GM18502 (cell line): ENCODE measurements around the gene HAUS3.
A peak's percentile ranks its signal among the peaks of the same experiment; 100 is the strongest.
"Not testable (repeated sequence)": the region's sequence is repeated elsewhere in the genome, so short reads cannot be mapped to it uniquely, and the experiment has no call there.

Source experiments
- ATAC-seq: cut with Tn5 transposase; IDR thresholded peaks from one replicate; pipeline ENCODE4 v1.9.1; 2021; ENCODE audit warnings: mild to moderate bottlenecking; ENCODE audit not compliant: unreplicated experiment, poor library complexity

Gene HAUS3

DNA sequence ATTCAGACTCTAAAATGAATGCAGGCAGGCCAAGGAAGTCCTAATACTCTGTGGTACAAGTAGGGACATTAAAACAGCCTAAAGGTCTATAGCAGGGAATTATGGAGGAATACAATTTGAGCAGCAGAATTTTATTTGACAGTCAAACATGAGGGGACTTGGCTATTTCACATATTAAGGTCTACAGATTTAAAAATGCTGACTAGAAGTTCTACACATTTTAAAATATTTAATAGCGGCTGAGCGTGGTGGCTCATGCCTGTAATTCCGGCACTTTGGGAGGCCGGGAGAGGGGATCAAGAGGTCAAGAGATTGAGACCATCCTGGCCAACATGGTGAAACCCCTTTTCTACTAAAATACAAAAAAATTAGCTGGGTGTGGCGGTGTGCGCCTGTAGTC lies 10.8 kb downstream of the HAUS3 start:
- no peak for ATAC-seq

GRCh38 chr4:2226261-2226660 lies 15.7 kb downstream of the HAUS3 start:
- no peak for ATAC-seq

DNA sequence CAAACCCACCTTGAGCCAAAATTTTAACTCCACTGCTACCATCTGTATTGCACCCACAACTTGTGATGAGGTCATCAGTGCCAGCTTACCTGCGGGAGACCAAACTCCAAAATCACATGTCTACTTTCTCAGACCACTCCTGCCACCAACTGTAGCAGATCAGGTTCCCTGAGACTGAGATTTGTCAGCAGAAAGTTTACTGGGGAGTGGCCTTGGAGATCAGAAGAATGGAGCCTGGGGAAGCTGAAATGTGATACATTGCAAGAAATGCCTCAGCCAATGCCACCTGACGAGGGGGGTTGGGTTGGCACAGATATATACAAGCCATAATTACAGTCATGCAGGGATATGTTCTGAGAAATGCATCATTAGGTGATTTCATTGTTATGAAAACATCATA lies 19.1 kb downstream of the HAUS3 start:
- ATAC-seq: no peak

GRCh38 chr4:2221378-2221777 lies 20.5 kb downstream of the HAUS3 start:
- ATAC-seq: not testable (repeated sequence)

DNA sequence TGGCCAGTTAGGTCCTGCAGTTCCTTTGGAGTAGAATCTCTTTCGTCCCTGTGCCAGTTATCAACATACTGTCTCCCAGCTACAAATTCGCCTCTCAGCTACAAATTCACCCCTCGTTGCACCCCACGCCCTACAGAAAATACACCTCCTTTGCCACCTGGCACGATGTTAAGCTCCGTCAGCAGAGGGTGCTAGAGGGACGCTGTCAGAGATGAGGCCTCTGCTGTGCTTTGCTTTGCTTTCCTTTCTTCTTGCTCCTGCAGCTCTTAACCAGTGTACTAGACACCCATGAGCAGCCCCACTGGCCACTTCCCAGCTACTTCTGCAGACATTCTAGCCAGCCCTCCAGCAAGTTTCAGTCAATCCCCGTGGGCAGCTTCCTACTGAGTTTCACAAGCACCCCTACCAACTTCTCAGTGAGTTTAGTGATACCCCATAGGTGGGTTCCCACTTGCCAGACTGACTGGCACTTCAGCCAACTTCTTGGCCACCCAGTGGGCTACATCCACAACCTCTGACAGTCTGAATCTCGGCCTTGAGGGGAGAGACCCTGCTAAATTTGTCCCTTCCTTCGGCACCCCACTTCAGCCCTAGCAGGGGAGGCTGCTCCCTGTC lies 21.8 kb downstream of the HAUS3 start:
- peak; percentile 54 for ATAC-seq

DNA sequence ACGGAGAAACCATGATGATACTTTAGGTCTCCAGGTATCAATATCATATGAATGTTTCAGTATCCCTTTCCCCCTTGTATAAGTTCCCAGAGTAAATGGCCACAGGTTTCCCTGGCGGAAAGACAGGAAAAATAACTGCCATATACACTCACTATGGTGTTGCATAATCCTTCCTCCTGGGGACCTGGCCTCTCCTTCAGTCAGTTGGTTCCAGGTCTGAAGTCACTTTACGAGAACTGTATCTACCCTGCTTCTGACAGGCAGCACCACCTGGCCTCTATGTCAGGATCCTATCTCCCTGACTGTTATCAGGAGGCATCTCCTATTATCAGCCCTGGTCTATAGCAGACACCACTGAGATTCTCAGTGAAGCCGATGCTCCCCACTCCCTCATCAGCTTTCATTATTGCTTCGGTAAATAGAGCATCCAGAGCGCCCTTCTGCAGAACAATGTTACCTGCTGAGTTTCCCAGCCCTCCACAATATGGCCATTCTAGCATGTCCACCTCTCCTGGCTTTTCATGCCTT lies 22.6 kb downstream of the HAUS3 start:
- ATAC-seq: no peak

GRCh38 chr4:2218436-2218835 lies 23.5 kb downstream of the HAUS3 start:
- no peak for ATAC-seq

DNA sequence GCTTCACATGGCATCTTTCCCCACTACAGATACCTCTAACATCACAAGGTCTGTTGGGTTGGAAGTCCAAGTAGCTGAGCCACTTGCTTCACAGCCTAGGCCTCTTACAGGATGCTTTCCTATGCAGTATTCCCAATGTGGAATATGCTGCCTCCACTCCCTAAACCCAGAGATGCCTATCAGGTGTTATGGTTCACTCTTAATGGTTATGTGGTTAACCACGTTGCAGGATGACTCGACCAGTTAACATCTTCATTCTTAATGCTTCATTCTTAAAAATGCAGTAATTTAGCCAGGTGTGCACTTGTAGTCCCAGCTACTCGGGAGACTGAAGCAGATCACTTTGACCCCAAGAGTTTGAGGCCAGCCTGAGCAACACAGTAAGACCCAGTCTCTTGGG lies 24.2 kb downstream of the HAUS3 start:
- no peak for ATAC-seq

- ATAC-seq: no peak
Measured at GRCh38 chr4:2212831-2213230, 29.1 kb downstream of the HAUS3 start.

GRCh38 chr4:2202789-2203188 lies 39.1 kb downstream of the HAUS3 start:
- ATAC-seq: not testable (repeated sequence)

DNA sequence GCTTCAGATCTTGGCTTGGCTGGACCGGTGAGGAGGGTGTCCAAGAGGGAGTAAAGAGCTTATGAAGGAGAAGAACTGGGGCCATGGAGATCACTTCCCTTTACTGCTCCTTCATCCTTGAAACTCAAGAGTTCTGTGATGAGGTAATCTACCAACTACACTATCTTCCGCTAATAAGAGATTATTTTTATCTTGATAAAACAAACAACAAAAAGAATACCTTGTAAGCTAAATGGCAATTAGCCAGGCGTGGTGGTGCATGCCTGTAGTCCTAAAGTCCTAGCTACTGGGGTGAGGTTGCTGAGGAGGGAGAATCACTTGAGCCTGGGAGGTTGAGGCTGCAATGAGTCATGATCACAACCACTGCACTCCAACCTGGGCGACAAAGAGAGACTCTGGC lies 47.4 kb downstream of the HAUS3 start:
- ATAC-seq: no peak

GRCh38 chr4:2193326-2193725 lies 48.6 kb downstream of the HAUS3 start:
- no peak for ATAC-seq

- no peak for ATAC-seq
Measured at GRCh38 chr4:2186865-2187172, 55.1 kb downstream of the HAUS3 start.

DNA sequence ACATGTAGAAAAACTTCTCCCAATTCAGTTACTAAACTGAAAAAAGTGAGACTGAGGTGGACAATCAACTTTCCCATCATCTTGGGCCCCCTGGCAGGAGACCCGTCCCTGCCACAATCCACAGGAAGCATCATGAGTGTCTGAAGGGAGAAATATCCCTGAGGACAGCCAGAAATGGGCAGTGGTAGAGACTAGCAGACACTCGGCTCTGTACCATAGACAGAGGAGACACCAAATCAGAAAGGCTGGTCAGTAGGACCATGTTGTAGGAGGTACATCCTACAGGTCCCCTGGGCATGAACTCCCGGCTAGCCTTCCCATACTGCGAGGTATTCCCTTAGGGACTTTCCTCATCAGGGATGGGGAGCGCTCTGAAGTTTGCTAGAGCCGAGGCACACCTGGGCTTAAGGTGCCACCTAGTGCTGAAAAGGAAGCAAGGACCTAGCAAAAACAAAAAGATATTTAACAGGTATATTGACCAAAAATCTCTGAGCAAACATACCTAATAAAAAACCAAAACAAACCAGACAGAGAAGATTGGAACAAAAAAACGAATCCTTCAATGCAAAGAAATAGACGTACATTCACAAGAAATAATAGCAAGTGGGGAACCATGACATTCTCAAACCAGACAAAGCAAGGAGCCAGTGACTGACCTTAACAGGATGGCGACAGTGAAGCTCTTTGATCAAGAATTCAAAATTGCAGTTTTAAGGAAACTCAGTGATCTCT lies 55.6 kb downstream of the HAUS3 start:
- ATAC-seq: no peak

DNA sequence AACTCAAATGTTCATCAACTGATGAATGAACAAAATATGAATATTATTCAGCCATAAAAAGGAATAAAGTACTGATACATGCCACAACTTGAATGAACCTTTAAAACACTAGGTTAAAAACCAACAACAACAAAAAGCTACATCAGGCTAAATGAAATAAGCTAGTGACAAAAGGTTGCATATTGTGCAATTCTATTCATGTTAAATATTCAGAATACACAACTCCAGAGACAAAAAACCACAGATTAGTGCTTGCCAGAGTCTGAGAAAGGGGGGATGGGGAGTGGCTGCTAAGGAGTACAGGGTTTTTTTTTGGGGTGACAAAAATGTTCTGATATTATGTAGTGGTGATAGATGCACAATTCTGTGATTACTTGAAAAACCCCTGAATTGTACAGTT lies 58.5 kb downstream of the HAUS3 start:
- ATAC-seq: no peak

- no peak for ATAC-seq
Measured at GRCh38 chr4:2182994-2183393, 58.9 kb downstream of the HAUS3 start.

GRCh38 chr4:2180410-2180809 lies 61.5 kb downstream of the HAUS3 start:
- no peak for ATAC-seq

GRCh38 chr4:2179717-2180116 lies 62.2 kb downstream of the HAUS3 start:
- ATAC-seq: no peak

DNA sequence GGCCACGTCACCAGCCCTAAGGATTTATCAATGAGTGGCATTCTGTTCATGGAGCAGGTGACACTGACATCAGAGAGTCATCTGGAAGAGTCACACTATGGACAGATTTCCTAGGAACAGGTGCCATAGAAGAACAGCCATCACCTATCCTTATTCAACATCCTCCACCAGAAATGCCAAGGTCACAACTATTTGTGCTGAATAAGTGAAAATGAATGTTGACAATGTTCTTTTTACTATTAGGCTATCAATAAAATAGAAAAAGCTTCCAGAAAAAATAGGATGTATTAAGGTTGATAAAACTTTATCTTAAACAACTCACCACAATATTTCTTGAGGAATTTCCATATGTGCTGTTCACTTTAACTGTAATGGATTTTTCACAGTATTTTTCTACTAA lies 62.9 kb downstream of the HAUS3 start:
- no peak for ATAC-seq
